ENCODE measurements around the gene ABTB1.

The ABTB1 gene

DNA sequence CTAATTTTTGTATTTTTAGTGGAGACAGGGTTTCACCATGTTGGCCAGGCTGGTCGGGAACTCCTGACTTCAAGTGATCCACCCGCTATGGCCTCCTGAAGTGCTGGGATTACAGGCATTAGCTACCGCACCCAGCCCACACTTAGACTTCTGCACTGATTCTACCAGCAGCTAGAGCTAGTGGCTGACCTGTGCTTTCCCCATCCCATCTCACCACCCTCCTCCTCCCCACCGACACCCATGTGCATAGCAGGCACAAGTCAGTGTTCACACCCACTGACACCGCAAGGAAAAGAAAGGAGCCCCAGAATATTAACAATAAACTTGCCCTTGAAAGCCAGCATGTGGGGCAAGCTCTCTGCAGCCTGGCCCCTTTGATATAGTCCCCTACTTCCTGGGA is 11.2 kb upstream of the ABTB1 start:
- TF ChIP-seq EZH2phosphoT487 (IDR thresholded peaks at IDR 0.05; ENCODE audit: low read depth) (no peak), CTCF (IDR thresholded peaks at IDR 0.05; ENCODE audit: low read depth, low read length) (no peak)
- Histone ChIP-seq H4K20me1 (ENCODE audit: insufficient read depth, low read length) (no peaks in the 10 kb centered on the region), H3K9me3 (ENCODE audit: insufficient read depth, low read length) (no peaks in the 10 kb centered on the region), H3K36me3 (replicated peaks; ENCODE audit: low read depth, low read length) (no peaks in the 10 kb centered on the region), H3K9ac (ENCODE audit: low read length) (no peak overlapping the region), H3K27me3 (ENCODE audit: low read depth, low read length) (peaks cover 8% of the 10 kb centered on the region), H2AFZ (ENCODE audit: low read depth, low read length) (no peak overlapping the region), H3K4me1 (ENCODE audit: low read length) (peaks cover 8% of the 10 kb centered on the region), H3K79me2 (ENCODE audit: low read length) (no peaks in the 10 kb centered on the region), H3K4me3 (ENCODE audit: low read length) (no peak overlapping the region), H3K27ac (ENCODE audit: low read length) (no peak overlapping the region), H3K4me2 (ENCODE audit: low read length) (no peak overlapping the region)

- Histone ChIP-seq H3K4me1 (ENCODE audit: low read length) (peaks cover 8% of the 10 kb centered on the region), H3K36me3 (replicated peaks; ENCODE audit: low read depth, low read length) (no peaks in the 10 kb centered on the region), H4K20me1 (ENCODE audit: insufficient read depth, low read length) (no peaks in the 10 kb centered on the region), H3K4me3 (ENCODE audit: low read length) (no peak overlapping the region), H2AFZ (ENCODE audit: low read depth, low read length) (no peak overlapping the region), H3K4me2 (ENCODE audit: low read length) (no peak overlapping the region), H3K27me3 (ENCODE audit: low read depth, low read length) (peaks cover 8% of the 10 kb centered on the region), H3K9ac (ENCODE audit: low read length) (no peak overlapping the region), H3K9me3 (ENCODE audit: insufficient read depth, low read length) (no peaks in the 10 kb centered on the region), H3K79me2 (ENCODE audit: low read length) (no peaks in the 10 kb centered on the region), H3K27ac (ENCODE audit: low read length) (no peak overlapping the region)
- no peak for TF ChIP-seq EZH2phosphoT487 (IDR thresholded peaks at IDR 0.05; ENCODE audit: low read depth)
- TF ChIP-seq CTCF (IDR thresholded peaks at IDR 0.05; ENCODE audit: low read depth, low read length), result no peak
Observed at GRCh38 chr3:127662001-127662469, 10.7 kb upstream of the ABTB1 start.

DNA sequence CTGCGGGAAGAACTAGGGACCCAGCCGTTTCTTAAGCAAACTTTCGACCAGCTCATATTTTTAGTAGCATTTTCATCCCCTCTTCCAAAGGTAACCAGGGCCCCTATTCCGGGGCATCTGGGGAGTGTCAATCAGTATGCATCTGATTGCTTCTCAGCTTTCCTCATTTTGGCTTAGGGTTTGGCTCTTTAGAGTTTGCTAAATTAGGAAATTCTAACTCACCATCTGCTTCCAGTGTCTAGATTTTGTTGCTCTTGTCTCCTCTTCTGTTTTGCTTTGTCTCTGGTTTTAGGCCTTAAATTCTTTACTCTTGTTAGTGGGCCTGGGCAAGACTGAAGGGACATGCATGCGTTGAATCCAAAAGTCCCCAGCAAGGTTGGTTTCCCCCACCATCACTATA is 9.6 kb upstream of the ABTB1 start:
- Histone ChIP-seq H4K20me1 (ENCODE audit: insufficient read depth, low read length) (no peaks in the 10 kb centered on the region), H3K27me3 (ENCODE audit: low read depth, low read length) (peaks cover 8% of the 10 kb centered on the region), H3K9me3 (ENCODE audit: insufficient read depth, low read length) (no peaks in the 10 kb centered on the region), H3K79me2 (ENCODE audit: low read length) (no peaks in the 10 kb centered on the region), H3K4me2 (ENCODE audit: low read length) (no peak overlapping the region), H3K9ac (ENCODE audit: low read length) (no peak overlapping the region), H3K4me3 (ENCODE audit: low read length) (no peak overlapping the region), H2AFZ (ENCODE audit: low read depth, low read length) (no peak overlapping the region), H3K27ac (ENCODE audit: low read length) (no peak overlapping the region), H3K4me1 (ENCODE audit: low read length) (peaks cover 8% of the 10 kb centered on the region), H3K36me3 (replicated peaks; ENCODE audit: low read depth, low read length) (no peaks in the 10 kb centered on the region)
- TF ChIP-seq EZH2phosphoT487 (IDR thresholded peaks at IDR 0.05; ENCODE audit: low read depth) (no peak), CTCF (IDR thresholded peaks at IDR 0.05; ENCODE audit: low read depth, low read length) (no peak)

DNA sequence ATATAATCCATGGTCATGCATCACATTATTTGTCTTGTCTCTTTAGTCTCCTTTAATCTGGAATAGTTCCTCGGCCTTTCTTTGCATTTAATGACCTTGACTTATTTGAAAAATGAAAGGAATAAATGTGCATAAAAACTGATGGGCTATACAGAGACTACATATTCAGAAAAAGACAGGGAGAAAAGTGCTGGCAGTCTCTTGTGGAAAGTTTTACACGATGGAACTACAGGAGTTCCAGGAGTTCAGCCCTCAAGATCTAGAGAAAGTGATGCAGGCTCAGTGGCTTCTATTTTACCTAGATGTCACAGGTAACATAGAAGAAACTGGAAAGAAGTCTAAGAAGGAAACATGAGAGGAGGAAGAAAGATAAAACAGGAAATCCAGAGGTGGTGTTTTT is 7.6 kb upstream of the ABTB1 start:
- Histone ChIP-seq H3K4me2 (ENCODE audit: low read length) (no peak overlapping the region), H3K9ac (ENCODE audit: low read length) (no peak overlapping the region), H3K4me3 (ENCODE audit: low read length) (no peak overlapping the region), H3K27ac (ENCODE audit: low read length) (no peak overlapping the region), H3K36me3 (replicated peaks; ENCODE audit: low read depth, low read length) (no peaks in the 10 kb centered on the region), H3K79me2 (ENCODE audit: low read length) (no peaks in the 10 kb centered on the region), H3K9me3 (ENCODE audit: insufficient read depth, low read length) (no peaks in the 10 kb centered on the region), H3K4me1 (ENCODE audit: low read length) (peaks cover 8% of the 10 kb centered on the region), H4K20me1 (ENCODE audit: insufficient read depth, low read length) (no peaks in the 10 kb centered on the region), H3K27me3 (ENCODE audit: low read depth, low read length) (peaks cover 8% of the 10 kb centered on the region), H2AFZ (ENCODE audit: low read depth, low read length) (no peak overlapping the region)
- TF ChIP-seq EZH2phosphoT487 (IDR thresholded peaks at IDR 0.05; ENCODE audit: low read depth) (no peak), CTCF (IDR thresholded peaks at IDR 0.05; ENCODE audit: low read depth, low read length) (no peak)

Measured in OCI-LY3 (cell line).